HL-60 (cell line): ENCODE measurements around the gene ALK.

ENCODE experiments used
- DNase-seq, 2 experiments: peaks; one replicate each; pipeline ENCODE4 v3.0.0-alpha.2; 2010 to 2020; ENCODE audit warnings: low read depth in 1 of 2, low spot score in 1 of 2
- H3K27ac ChIP-seq: fragments of 250-450 bp; sonication (Bioruptor Pico); replicated peaks from 2 replicates; pipeline ENCODE4 v1.5.1; 2020; ENCODE audit warnings: mild to moderate bottlenecking, moderate library complexity
- H3K27me3 ChIP-seq: fragments of 250-450 bp; sonication (Bioruptor Pico); 2 replicates; pipeline ENCODE4 v1.5.1; 2021; ENCODE audit warnings: mild to moderate bottlenecking, moderate library complexity; ENCODE audit not compliant: insufficient read depth, poor library complexity, severe bottlenecking
- H3K4me3 ChIP-seq: replicated peaks from 2 replicates; pipeline ENCODE4 v1.5.1; 2011; ENCODE audit warnings: mild to moderate bottlenecking, control low read depth, low read length; ENCODE audit not compliant: insufficient read depth
- CTCF ChIP-seq: IDR thresholded peaks from one replicate; pipeline ENCODE4 v1.5.1; 2011; ENCODE audit warnings: low read length, control low read depth, inconsistent platforms; ENCODE audit not compliant: insufficient read depth
- GABPA ChIP-seq: IDR thresholded peaks from 2 replicates; pipeline ENCODE4 v1.6.1; 2012; ENCODE audit warnings: low read depth
- POLR2AphosphoS5 ChIP-seq: IDR thresholded peaks from 2 replicates; pipeline ENCODE4 v1.6.1; 2012; ENCODE audit warnings: low read depth
- REST ChIP-seq: IDR thresholded peaks from 2 replicates; pipeline ENCODE4 v1.6.1; 2012; ENCODE audit warnings: low read depth; ENCODE audit not compliant: insufficient replicate concordance
- SPI1 ChIP-seq: IDR thresholded peaks from 2 replicates; pipeline ENCODE4 v1.6.1; 2012; ENCODE audit warnings: low read depth, mild to moderate bottlenecking, borderline replicate concordance

The ALK gene

GRCh38 chr2:29520001-29520400, 401.4 kb downstream of the ALK start:
- H3K27ac ChIP-seq: no peak overlapping the region
- TF ChIP-seq CTCF: no peak
- TF ChIP-seq POLR2AphosphoS5: no peak
- no peak for TF ChIP-seq SPI1
- no peak for TF ChIP-seq GABPA
- no peak for TF ChIP-seq REST
- DNase-seq: no peak

GRCh38 chr2:29519338-29519925, 402.0 kb downstream of the ALK start:
- H3K4me3 ChIP-seq: no peak overlapping the region
- DNase-seq: no peak
- no peak overlapping the region for H3K27ac ChIP-seq
- H3K27me3 ChIP-seq: no peaks in the 10 kb centered on the region
- no peak for TF ChIP-seq SPI1
- no peak for TF ChIP-seq CTCF
- no peak for TF ChIP-seq REST
- no peak for TF ChIP-seq GABPA
- no peak for TF ChIP-seq POLR2AphosphoS5

More at GRCh38 chr2:29520001-29520400, 401.4 kb downstream of the ALK start:
- Histone ChIP-seq H3K4me3 (no peak overlapping the region), H3K27me3 (no peaks in the 10 kb centered on the region)

GRCh38 chr2:29518646-29519337, 402.6 kb downstream of the ALK start:
- no peak overlapping the region for H3K4me3 ChIP-seq
- TF ChIP-seq GABPA: no peak
- H3K27me3 ChIP-seq: no peaks in the 10 kb centered on the region
- no peak overlapping the region for H3K27ac ChIP-seq
- DNase-seq: no peak

- no peak for DNase-seq
- H3K4me3 ChIP-seq: no peak overlapping the region
- TF ChIP-seq CTCF (no peak), GABPA (no peak)
- no peak overlapping the region for H3K27ac ChIP-seq
- no peaks in the 10 kb centered on the region for H3K27me3 ChIP-seq
These were observed 403.4 kb downstream of the ALK start for GRCh38 chr2:29518010-29518409.
